Ishikawa (cell line): Measurements from ENCODE around the gene TP53BP2.

Source experiments
- EP300 ChIP-seq: IDR thresholded peaks from 2 replicates; pipeline ENCODE4 v1.6.1; 2012; ENCODE audit warnings: borderline replicate concordance
- FOXM1 ChIP-seq: IDR thresholded peaks from 2 replicates; pipeline ENCODE4 v1.6.1; 2012; ENCODE audit warnings: low read depth, borderline replicate concordance
- RAD21 ChIP-seq: IDR thresholded peaks from 2 replicates; pipeline ENCODE4 v1.6.1; 2012; ENCODE audit warnings: low read depth
- TCF12 ChIP-seq: IDR thresholded peaks from 2 replicates; pipeline ENCODE4 v1.6.1; 2012; ENCODE audit warnings: low read depth
- TF ChIP-seq, protein P1 (sequence below): IDR thresholded peaks from 2 replicates; pipeline ENCODE4 v1.6.1; 2012; ENCODE audit warnings: low read depth, mild to moderate bottlenecking
- TF ChIP-seq, protein P2 (sequence below): IDR thresholded peaks from 2 replicates; pipeline ENCODE4 v1.6.1; 2012

DNA sequence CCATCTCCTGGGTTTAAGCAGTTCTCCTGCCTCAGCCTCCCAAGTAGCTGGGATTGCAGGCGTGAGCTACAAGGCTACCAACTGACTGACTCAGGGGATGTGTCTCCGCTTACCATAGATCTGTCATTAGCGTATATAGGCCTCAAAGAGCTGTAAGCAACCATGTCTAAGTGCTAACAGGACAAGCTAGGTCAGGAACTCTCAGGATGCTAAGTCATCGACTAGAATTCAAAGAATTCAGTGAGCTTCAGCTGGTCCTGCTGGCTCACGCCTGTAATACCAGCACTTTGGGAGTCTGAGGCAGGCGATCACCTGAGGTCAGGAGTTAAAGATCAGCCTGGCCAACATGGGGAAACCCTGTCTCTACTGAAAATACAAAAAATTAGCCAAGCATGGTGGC is 103.9 kb downstream of the TP53BP2 start:
- TF ChIP-seq, protein P1, sequence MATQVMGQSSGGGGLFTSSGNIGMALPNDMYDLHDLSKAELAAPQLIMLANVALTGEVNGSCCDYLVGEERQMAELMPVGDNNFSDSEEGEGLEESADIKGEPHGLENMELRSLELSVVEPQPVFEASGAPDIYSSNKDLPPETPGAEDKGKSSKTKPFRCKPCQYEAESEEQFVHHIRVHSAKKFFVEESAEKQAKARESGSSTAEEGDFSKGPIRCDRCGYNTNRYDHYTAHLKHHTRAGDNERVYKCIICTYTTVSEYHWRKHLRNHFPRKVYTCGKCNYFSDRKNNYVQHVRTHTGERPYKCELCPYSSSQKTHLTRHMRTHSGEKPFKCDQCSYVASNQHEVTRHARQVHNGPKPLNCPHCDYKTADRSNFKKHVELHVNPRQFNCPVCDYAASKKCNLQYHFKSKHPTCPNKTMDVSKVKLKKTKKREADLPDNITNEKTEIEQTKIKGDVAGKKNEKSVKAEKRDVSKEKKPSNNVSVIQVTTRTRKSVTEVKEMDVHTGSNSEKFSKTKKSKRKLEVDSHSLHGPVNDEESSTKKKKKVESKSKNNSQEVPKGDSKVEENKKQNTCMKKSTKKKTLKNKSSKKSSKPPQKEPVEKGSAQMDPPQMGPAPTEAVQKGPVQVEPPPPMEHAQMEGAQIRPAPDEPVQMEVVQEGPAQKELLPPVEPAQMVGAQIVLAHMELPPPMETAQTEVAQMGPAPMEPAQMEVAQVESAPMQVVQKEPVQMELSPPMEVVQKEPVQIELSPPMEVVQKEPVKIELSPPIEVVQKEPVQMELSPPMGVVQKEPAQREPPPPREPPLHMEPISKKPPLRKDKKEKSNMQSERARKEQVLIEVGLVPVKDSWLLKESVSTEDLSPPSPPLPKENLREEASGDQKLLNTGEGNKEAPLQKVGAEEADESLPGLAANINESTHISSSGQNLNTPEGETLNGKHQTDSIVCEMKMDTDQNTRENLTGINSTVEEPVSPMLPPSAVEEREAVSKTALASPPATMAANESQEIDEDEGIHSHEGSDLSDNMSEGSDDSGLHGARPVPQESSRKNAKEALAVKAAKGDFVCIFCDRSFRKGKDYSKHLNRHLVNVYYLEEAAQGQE, result no peak
- TF ChIP-seq FOXM1, result no peak
- TF ChIP-seq, protein P2, sequence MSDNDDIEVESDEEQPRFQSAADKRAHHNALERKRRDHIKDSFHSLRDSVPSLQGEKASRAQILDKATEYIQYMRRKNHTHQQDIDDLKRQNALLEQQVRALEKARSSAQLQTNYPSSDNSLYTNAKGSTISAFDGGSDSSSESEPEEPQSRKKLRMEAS, result no peak
- no peak for TF ChIP-seq TCF12
- TF ChIP-seq RAD21, result no peak
- no peak for TF ChIP-seq EP300
